ENCODE data around the gene ARL17A. TPM values are rescaled to one million over a fixed set of nuclear protein-coding genes. Genes with fewer than 3 reads are reported as not detected.

ARL17A gene
- total RNA-seq, 1 experiment from 2014 or later, result 1.2 TPM

Other genes starting within 250 kb of the ARL17A start
- gene ARL17B, start 217.9 kb downstream of the ARL17A start, total RNA-seq (2014; rRNA removed; shearing (Covaris generic); ENCODE audit: low replicate concordance), result 2.4 and 8.6 TPM in 2 replicates
- gene LRRC37A2, start 67.2 kb downstream of the ARL17A start, total RNA-seq (2014; rRNA removed; shearing (Covaris generic); ENCODE audit: low replicate concordance), result 1.7 and 3.3 TPM in 2 replicates
- 22.0 and 65.1 TPM in 2 replicates for gene NSF, start 11.0 kb upstream of the ARL17A start, total RNA-seq (2014; rRNA removed; shearing (Covaris generic); ENCODE audit: low replicate concordance)
- 5.6 and 8.5 TPM in 2 replicates for gene WNT3, start 239.0 kb upstream of the ARL17A start, total RNA-seq (2014; rRNA removed; shearing (Covaris generic); ENCODE audit: low replicate concordance)